PC-3 (cell line): ENCODE results near the gene BBS2. TPM values are rescaled to one million over a fixed set of nuclear protein-coding genes. Genes with fewer than 3 reads are reported as not detected.

Experiments
- ATAC-seq: fragments of 200-7000 bp; cut with Tn5 transposase; 2 replicates; pipeline ENCODE4 v1.9.1; 2020; ENCODE audit warnings: mild to moderate bottlenecking, moderate library complexity
- BruUV-seq: library from RNA; stranded (reverse); fragments of 400-500 nt; replicated peaks from 2 replicates; lab custom pipeline; 2021; lab: Mats Ljungman, UMichigan
- CTCF ChIA-PET: fragments of 300-600 bp; sonication (Branson Sonifier 250); formaldehyde crosslinking; loops from one replicate; lab custom pipeline; 2022; ENCODE audit warnings: antibody characterized with exemption; lab: Charles Lee
- POLR2A ChIA-PET: fragments of 300-600 bp; sonication (Branson Sonifier 250); formaldehyde crosslinking; loops from one replicate; lab custom pipeline; 2022; ENCODE audit warnings: antibody characterized with exemption; ENCODE audit not compliant: unreplicated experiment; lab: Charles Lee
- DNase-seq: peaks from one replicate; pipeline ENCODE4 v3.0.0-alpha.2; 2015
- H2AFZ ChIP-seq: fragments of 300-600 bp; sonication (generic); 2 replicates; pipeline ENCODE4 v1.6.0; 2016; ENCODE audit warnings: antibody characterized with exemption, low read length
- H3F3A ChIP-seq: fragments of 300-600 bp; sonication (generic); one replicate; pipeline ENCODE4 v1.6.0; 2017; ENCODE audit warnings: antibody characterized with exemption, low read length, control low read depth, mild to moderate bottlenecking; ENCODE audit not compliant: unreplicated experiment
- H3K27ac ChIP-seq: fragments of 300-600 bp; sonication (generic); 2 replicates; pipeline ENCODE4 v1.5.1; 2016; ENCODE audit warnings: mild to moderate bottlenecking, low read length
- H3K27me3 ChIP-seq: fragments of 300-600 bp; sonication (generic); 2 replicates; pipeline ENCODE4 v1.6.1; 2016; ENCODE audit warnings: low read length, mixed read lengths
- H3K36me3 ChIP-seq: fragments of 300-600 bp; sonication (generic); 2 replicates; pipeline ENCODE4 v1.6.1; 2016; ENCODE audit warnings: low read depth, mixed run types, low read length, mixed read lengths
- H3K4me1 ChIP-seq: fragments of 300-600 bp; sonication (generic); 2 replicates; pipeline ENCODE4 v1.5.1; 2016; ENCODE audit warnings: low read length; ENCODE audit not compliant: insufficient read depth
- H3K4me2 ChIP-seq: fragments of 300-600 bp; sonication (generic); 2 replicates; pipeline ENCODE4 v1.6.0; 2016; ENCODE audit warnings: low read length
- H3K4me3 ChIP-seq: fragments of 300-600 bp; sonication (generic); 2 replicates; pipeline ENCODE4 v1.5.1; 2016; ENCODE audit warnings: mild to moderate bottlenecking, low read length, mixed read lengths
- H3K79me2 ChIP-seq: fragments of 300-600 bp; sonication (generic); 2 replicates; pipeline ENCODE4 v1.6.1; 2017; ENCODE audit warnings: low read length, mixed read lengths
- H3K9ac ChIP-seq: fragments of 300-600 bp; sonication (generic); 2 replicates; pipeline ENCODE4 v1.6.0; 2016; ENCODE audit warnings: mild to moderate bottlenecking, low read length
- H3K9me2 ChIP-seq: fragments of 300-600 bp; sonication (generic); replicated peaks from 2 replicates; pipeline ENCODE4 v1.6.1; 2016; ENCODE audit warnings: mixed run types, low read length, mixed read lengths
- H3K9me3 ChIP-seq: fragments of 300-600 bp; sonication (generic); 2 replicates; pipeline ENCODE4 v1.6.1; 2016; ENCODE audit warnings: low read length, mixed read lengths
- H4K20me1 ChIP-seq: fragments of 300-600 bp; sonication (generic); 2 replicates; pipeline ENCODE4 v1.6.1; 2016; ENCODE audit warnings: low read length, mixed read lengths
- EZH2 ChIP-seq: fragments of 300-600 bp; sonication (generic); IDR thresholded peaks from one replicate; pipeline ENCODE4 v1.6.1; 2017; ENCODE audit warnings: antibody characterized with exemption, mild to moderate bottlenecking, low read length; ENCODE audit not compliant: unreplicated experiment
- EZH2phosphoT487 ChIP-seq: fragments of 300-600 bp; sonication (generic); IDR thresholded peaks from 2 replicates; pipeline ENCODE4 v1.6.1; 2018; ENCODE audit warnings: mild to moderate bottlenecking, antibody characterized with exemption, low read length, borderline replicate concordance
- intact Hi-C: fragments of 100-400 bp; cut with micrococcal nuclease; formaldehyde crosslinking; loops from 2 replicates; pipeline ENCODE4 v1.9.0; 2023
- total RNA-seq: library from RNA; depleted of rRNA; stranded (reverse); fragments of >200 nt; gene quantifications from 2 replicates; pipeline ENCODE4 v1.2.3, GENCODE V29; 2014
- TF ChIP-seq, protein P1 (sequence below): fragments of 300-600 bp; sonication (generic); conservative IDR thresholded peaks from 2 replicates; pipeline ENCODE4 v1.5.1; 2017; ENCODE audit warnings: antibody characterized with exemption, low read depth, mild to moderate bottlenecking, low read length

BBS2 gene
- total RNA-seq, 1 experiment from 2014 or later: 19.2 TPM

DNA sequence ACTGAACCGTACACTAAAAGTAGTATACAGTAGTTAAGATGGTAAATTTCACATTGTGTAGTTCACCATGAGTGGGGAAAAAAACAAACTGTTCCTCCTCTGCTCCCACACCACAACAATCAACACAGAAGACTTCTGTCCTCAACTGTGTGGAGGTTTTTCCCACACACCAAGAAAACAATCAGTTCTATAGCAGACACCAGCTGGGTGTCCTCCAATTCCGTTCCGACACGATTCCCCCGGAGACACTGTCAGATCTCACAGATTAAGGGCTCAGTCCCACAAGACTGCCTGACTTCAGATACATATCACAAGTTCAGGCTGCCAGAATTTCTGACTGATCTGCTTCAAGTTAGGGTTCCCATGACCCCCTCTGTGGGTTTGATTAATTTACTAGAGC, 31.8 kb downstream of the BBS2 start:
- no peaks in the 10 kb centered on the region for H3K9me3 ChIP-seq
- ChIA-PET CTCF (no interaction called here), POLR2A (no interaction called here)
- DNase-seq: no peak
- H3K79me2 ChIP-seq: no peaks in the 10 kb centered on the region
- H3K27ac ChIP-seq: no peak overlapping the region
- H3K4me1 ChIP-seq: no peaks in the 10 kb centered on the region
- no peak for ATAC-seq
- H2AFZ ChIP-seq: no peak overlapping the region
- H4K20me1 ChIP-seq: no peaks in the 10 kb centered on the region
- no peaks in the 10 kb centered on the region for H3K27me3 ChIP-seq
- TF ChIP-seq, protein P1, sequence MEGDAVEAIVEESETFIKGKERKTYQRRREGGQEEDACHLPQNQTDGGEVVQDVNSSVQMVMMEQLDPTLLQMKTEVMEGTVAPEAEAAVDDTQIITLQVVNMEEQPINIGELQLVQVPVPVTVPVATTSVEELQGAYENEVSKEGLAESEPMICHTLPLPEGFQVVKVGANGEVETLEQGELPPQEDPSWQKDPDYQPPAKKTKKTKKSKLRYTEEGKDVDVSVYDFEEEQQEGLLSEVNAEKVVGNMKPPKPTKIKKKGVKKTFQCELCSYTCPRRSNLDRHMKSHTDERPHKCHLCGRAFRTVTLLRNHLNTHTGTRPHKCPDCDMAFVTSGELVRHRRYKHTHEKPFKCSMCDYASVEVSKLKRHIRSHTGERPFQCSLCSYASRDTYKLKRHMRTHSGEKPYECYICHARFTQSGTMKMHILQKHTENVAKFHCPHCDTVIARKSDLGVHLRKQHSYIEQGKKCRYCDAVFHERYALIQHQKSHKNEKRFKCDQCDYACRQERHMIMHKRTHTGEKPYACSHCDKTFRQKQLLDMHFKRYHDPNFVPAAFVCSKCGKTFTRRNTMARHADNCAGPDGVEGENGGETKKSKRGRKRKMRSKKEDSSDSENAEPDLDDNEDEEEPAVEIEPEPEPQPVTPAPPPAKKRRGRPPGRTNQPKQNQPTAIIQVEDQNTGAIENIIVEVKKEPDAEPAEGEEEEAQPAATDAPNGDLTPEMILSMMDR: no peak
- TF ChIP-seq EZH2: no peak
- no peak for TF ChIP-seq EZH2phosphoT487
- H3F3A ChIP-seq: no peaks in the 10 kb centered on the region
- no peaks in the 10 kb centered on the region for H3K9me2 ChIP-seq
- peaks cover 6% of the 10 kb centered on the region for H3K36me3 ChIP-seq
- H3K9ac ChIP-seq: no peak overlapping the region
- no TSS peak for BruUV-seq
- no peak overlapping the region for H3K4me3 ChIP-seq
- H3K4me2 ChIP-seq: no peak overlapping the region
- intact Hi-C loops: no loop called here

DNA sequence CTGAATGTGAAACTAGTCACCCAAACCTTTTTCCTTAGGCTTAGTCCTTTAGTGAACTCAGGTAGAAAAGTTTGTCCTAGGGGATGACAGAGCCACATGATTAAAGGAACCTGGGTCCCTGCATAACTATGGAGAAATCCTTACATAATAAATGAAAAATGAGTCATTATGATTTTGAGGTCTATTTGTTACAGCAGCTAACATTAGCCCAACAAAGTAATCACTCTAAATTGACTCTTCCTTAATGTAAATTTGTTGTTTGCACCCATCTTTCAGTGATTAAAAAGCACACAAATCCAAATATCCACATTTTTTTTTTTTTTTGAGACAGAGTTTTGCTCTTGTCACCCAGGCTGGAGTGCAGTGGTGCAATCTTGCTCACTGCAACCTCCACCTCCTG, 36.4 kb downstream of the BBS2 start:
- CTCF ChIA-PET: no interaction called here
- Histone ChIP-seq H3F3A (no peaks in the 10 kb centered on the region), H3K9me3 (no peaks in the 10 kb centered on the region), H3K9me2 (no peaks in the 10 kb centered on the region), H2AFZ (no peak overlapping the region), H3K36me3 (peaks cover 11% of the 10 kb centered on the region), H3K79me2 (no peaks in the 10 kb centered on the region), H3K4me2 (no peak overlapping the region), H3K4me3 (no peak overlapping the region), H3K9ac (no peak overlapping the region), H3K4me1 (no peaks in the 10 kb centered on the region; the same call in 1 of the 2 replicates), H3K27me3 (no peaks in the 10 kb centered on the region), H4K20me1 (no peaks in the 10 kb centered on the region), H3K27ac (no peak overlapping the region)
- POLR2A ChIA-PET: no interaction called here
- no TSS peak for BruUV-seq
- DNase-seq: no peak
- TF ChIP-seq EZH2phosphoT487: no peak
- intact Hi-C loops: no loop called here
- ATAC-seq: no peak

DNA sequence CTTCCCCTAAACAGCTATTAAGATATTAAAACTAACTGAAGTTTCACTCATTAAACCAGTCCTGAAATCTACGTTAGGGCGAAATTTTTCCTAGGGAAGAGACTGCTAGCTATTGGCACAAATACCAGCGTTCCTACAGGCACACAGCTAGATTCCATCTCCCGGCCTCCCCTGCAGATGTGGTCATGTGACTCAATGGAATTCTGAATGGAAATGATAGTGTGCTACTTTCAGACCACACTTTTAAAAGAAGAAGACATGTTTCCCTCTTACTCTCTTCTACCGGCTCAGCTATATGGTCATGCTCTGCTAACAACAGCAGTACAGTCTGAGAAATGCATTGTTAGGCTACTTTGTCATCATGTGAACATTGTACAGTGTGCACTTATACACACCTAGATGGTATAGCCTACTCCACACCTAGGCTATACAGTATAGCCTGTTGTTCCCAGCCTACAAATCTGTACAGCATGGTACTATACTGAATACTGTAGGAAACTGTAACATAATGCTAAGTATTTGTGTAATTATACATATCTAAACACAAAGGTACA, 37.1 kb downstream of the BBS2 start:
- no peak for DNase-seq
- ATAC-seq: no peak; the same call in 1 of the 2 replicates
- TF ChIP-seq EZH2 (no peak), EZH2phosphoT487 (no peak)
- TF ChIP-seq, protein P1: no peak
- H3K36me3 ChIP-seq: peaks cover 11% of the 10 kb centered on the region
- no peaks in the 10 kb centered on the region for H3K27me3 ChIP-seq
- ChIA-PET CTCF (no interaction called here), POLR2A (no interaction called here)
- no peaks in the 10 kb centered on the region; the same call in 1 of the 2 replicates for H3K4me1 ChIP-seq
- no peaks in the 10 kb centered on the region for H3F3A ChIP-seq
- H3K9ac ChIP-seq: no peak overlapping the region
- no peak overlapping the region for H3K27ac ChIP-seq
- no peaks in the 10 kb centered on the region for H4K20me1 ChIP-seq
- no peaks in the 10 kb centered on the region for H3K79me2 ChIP-seq
- no peaks in the 10 kb centered on the region for H3K9me2 ChIP-seq
- H3K4me2 ChIP-seq: no peak overlapping the region
- H3K4me3 ChIP-seq: no peak overlapping the region
- H2AFZ ChIP-seq: no peak overlapping the region
- intact Hi-C loops: no loop called here
- BruUV-seq: no TSS peak
- no peaks in the 10 kb centered on the region for H3K9me3 ChIP-seq
